ENCODE results near the gene ZAP70.

Gene ZAP70

DNA sequence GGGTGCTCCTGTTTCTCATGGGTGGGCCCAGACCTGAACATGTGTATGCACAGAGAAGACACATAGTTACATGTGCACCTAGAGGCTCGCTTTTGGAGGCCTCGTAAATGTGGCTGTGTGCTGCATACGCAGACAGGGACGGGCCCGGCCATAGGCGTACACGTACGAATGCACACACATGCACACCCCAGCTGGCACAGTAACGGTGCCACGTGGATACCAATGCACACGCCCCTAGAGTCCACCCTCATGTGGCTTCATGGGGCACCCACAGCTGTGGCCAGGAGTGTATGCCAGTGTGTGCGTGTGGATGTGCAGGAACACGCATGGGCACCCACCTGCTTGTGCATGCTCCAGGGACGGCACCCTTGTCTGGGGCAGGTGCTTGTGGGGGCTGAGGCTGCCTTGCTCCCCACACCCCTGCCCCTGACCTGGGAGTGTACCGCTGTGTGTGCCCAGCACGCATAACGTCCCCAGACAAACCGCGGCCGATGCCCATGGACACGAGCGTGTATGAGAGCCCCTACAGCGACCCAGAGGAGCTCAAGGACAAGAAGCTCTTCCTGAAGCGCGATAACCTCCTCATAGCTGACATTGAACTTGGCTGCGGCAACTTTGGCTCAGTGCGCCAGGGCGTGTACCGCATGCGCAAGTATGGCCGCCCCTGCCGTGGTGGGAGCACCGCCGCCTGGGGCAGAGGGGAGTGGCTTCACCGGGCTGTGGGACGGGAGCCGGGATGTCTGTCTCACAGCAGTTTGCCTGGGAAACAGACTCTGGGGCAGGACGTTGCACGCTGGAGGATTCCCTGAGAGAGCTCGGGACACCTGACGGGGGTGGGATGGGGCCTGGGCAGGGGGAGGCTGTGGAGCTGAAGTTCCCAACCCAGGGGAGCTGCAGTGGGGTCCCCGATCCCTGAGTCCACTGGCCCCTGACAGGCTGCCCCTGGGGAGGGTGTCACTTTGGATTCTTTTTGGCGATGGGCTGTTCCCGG is 21.0 kb downstream of the ZAP70 start:
- DNase-seq (ENCODE audit: low spot score): no peak

DNA sequence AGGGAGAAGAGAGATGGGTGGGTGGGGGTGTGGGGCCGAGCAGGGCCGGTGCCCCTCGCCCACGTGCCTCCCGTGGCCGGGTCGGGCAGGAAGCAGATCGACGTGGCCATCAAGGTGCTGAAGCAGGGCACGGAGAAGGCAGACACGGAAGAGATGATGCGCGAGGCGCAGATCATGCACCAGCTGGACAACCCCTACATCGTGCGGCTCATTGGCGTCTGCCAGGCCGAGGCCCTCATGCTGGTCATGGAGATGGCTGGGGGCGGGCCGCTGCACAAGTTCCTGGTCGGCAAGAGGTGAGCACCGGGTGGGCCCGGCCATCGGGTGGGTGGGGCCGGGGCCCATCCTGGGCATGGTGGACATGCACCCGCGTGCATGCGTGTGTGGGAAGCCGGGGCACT is 21.8 kb downstream of the ZAP70 start:
- no peak for DNase-seq (ENCODE audit: low spot score)

DNA sequence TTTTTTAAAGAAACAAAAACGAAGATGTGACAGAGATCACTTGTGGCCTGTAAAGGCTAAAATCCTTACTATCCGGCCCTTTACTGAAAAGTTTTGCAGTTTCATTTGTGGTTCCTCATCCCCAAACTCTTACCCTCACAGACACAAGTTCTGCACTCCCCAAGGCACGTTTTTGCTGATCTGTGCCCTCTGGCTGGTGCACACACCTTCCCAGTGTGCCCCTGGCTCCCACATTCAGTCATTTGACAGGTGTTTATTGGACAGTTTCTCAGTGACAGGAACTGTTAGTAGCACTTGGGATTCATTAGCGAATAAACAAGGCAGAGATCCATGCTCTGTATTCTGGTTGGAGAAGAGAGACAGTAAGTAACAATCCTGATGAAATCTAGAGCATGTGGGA is 22.8 kb downstream of the ZAP70 start:
- no peak for DNase-seq (ENCODE audit: low spot score)

DNA sequence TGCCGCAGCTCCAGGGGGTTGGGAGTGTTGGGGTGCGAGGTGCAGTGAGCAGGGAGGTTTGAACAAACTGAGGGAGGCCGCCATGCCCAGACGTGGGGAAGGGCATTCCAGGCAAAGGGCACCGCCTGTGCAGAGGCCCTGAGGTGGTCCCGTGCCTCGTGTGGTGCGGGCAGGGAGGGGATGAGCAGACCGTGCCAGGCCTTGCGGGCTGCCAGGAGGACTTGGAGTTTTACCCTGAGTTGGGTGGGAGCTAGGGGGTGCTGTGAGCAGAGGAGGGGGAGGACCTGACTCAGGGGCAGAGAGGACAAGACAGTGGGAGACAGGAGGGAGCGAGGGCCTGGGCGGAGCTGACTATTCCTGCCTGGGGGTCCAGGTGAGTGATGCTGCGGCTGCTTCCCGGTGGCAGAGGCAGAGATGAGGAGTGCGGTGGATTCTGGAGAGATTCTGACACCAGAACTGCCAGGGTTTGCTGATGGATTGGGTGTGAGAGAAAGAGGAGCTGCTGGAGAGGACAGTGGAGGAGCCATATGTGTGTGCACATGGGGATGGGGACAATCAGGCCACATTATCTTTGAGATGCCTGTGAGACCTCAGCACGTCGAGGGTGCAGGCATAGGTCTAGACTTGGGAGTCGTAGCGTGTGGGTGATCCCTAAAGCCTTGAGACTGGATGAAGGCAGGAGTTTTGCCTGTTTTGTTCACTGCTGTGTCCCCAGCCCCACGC is 23.4 kb downstream of the ZAP70 start:
- no peak for DNase-seq (ENCODE audit: low spot score)

- DNase-seq (ENCODE audit: low spot score): no peak
These were observed 24.2 kb downstream of the ZAP70 start for GRCh38 chr2:97737421-97738178.

GRCh38 chr2:97738179-97739019 is 25.0 kb downstream of the ZAP70 start:
- DNase-seq (ENCODE audit: low spot score): no peak

GRCh38 chr2:97739020-97739892 is 25.9 kb downstream of the ZAP70 start:
- no peak for DNase-seq (ENCODE audit: low spot score)

DNA sequence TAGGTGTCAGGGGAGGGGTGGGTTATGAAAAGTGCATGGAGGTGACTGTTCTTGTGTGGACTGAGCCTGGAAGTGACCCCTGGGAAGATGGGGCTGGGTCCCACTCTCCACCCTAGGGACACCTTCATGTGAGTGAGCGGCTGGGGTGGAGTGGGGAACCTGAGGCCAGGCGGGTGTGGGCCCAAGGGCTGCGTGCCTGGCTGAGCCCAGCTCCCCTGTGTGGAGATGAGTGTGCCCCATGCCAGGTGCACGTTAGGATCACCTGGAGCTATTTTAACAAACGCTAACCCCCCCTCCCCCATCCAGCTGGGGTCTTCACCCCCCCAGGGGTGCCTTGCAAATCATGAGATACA is 26.5 kb downstream of the ZAP70 start:
- DNase-seq (ENCODE audit: low spot score): no peak

GRCh38 chr2:97740590-97741182 is 27.3 kb downstream of the ZAP70 start:
- DNase-seq (ENCODE audit: low spot score): peak; percentile 92

GRCh38 chr2:97741251-97741650 is 27.9 kb downstream of the ZAP70 start:
- DNase-seq (ENCODE audit: low spot score): no peak

GRCh38 chr2:97741686-97742085 is 28.3 kb downstream of the ZAP70 start:
- DNase-seq (ENCODE audit: low spot score): no peak

- DNase-seq (ENCODE audit: low spot score): no peak
These were observed 29.0 kb downstream of the ZAP70 start for GRCh38 chr2:97742381-97742847.

DNA sequence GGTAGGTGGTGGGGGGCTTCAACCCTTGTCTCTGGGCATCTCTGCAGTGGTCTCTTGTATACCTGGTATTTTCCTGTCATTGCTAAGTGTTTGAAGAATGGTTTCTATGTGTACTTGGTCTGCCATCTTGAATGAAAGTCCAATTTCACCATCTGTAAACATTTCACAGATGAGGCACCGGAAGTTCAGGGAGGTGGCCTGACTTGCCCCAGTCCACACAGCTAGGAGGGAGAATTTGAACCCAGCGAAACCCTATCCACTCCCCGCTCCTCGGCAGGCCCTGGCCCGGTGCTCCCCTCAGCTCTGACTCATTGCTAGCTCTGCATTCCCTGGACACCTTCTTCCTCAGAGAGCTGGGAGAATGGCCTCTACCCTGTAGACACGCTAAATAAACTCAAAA is 30.5 kb downstream of the ZAP70 start:
- no peak for DNase-seq (ENCODE audit: low spot score)

- no peak for DNase-seq (ENCODE audit: low spot score)
These were observed 32.2 kb downstream of the ZAP70 start for GRCh38 chr2:97745474-97746174.

DNA sequence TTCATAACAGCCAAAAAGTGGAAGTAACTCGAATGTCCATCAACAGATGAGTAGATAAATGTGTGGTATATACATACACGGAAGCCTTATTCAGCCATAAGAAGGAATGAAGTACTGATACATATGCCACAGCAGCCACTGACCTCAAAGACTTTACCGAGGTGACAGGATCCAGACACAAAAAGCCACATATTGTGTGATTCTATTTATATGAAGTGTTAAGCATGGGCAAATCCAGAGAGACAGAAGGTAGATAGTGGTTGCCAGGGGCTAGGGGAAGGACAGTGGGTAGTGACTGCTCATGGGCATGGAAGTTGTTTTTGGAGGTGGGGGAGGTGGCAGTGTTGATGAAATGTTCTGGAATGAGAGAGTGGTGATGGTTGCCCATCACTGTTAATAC is 33.9 kb downstream of the ZAP70 start:
- no peak for DNase-seq (ENCODE audit: low spot score)

- no peak for DNase-seq (ENCODE audit: low spot score)
These were observed 34.3 kb downstream of the ZAP70 start for GRCh38 chr2:97747716-97748115.

GRCh38 chr2:97749581-97749980 is 36.2 kb downstream of the ZAP70 start:
- no peak for DNase-seq (ENCODE audit: low spot score)

DNA sequence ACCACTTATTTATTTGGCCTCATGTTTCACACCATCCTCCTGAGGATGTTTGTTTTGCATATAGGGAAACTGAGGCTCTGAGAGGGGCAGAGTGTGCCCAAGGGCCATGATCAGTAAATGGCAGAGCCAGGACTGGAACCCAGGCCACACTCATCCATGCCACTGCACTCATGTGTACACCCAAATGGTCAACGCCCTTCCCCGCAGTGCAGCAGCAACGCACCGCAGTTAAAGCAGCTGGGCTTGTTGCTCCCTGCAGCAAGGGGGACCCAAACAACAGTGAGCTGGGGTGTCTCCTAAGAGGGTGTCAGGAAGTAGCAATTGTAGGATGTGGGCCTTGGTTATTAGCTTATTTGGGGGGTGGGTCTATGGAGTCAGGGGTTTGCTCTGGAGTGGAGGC is 36.6 kb downstream of the ZAP70 start:
- no peak for DNase-seq (ENCODE audit: low spot score)

DNA sequence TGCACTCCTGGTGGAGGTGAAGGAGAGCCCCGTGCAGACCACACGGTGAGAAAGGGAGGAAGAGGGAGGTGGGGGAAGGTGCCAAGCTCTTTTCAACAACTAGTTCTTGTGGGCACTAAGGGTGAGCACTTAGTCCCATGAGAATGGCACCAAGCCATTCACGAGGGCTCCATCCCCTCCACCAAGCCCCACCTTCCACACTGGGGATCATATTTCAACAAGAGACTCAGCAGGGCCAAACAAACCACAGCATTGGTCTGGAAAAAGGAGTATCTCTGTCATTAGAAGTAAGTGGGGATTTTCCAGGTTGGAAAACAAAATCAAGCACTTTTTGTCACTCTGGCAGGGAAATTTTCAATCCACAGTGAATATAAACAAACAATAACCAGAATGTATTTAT is 38.4 kb downstream of the ZAP70 start:
- peak; percentile 52 for DNase-seq (ENCODE audit: low spot score)
